Esophagus squamous epithelium (tissue), 5 donors: ENCODE data around the gene INSIG2. TPM values are rescaled to one million over a fixed set of nuclear protein-coding genes. Genes with fewer than 3 reads are reported as not detected.

Experiments used
- DNase-seq: peaks from one replicate; lab custom pipeline; 2025; lab: John Stamatoyannopoulos, UW
- H3K27ac ChIP-seq, 4 donors: fragments of 200-600 bp; sonication (generic); one replicate each; pipeline ENCODE4 v1.5.1; 2016 to 2019; ENCODE audit warnings: mild to moderate bottlenecking in 1 of 4
- H3K27me3 ChIP-seq, 4 donors: fragments of 200-600 bp; sonication (generic); 1 replicate in 3 of 4; 2 replicates in 1 of 4; pipeline versions ENCODE4 v1.5.1 to v1.6.0; 2017 to 2021; ENCODE audit warnings: antibody characterized with exemption in 1 of 4
- H3K36me3 ChIP-seq, 3 donors: fragments of 200-600 bp; sonication (generic); one replicate each; pipeline ENCODE4 v1.5.1; 2016 to 2019
- H3K4me1 ChIP-seq, 3 donors: fragments of 200-600 bp; sonication (generic); one replicate each; pipeline ENCODE4 v1.5.1; 2017 to 2019
- H3K4me3 ChIP-seq, 4 donors: fragments of 200-600 bp; sonication (generic); 1 replicate in 3 of 4; 2 replicates in 1 of 4; pipeline ENCODE4 v1.5.1; 2016 to 2019; ENCODE audit warnings: mild to moderate bottlenecking in 2 of 4, moderate library complexity in 1 of 4
- H3K9me3 ChIP-seq, 3 donors: fragments of 200-600 bp; sonication (generic); one replicate each; pipeline ENCODE4 v1.5.1; 2016 to 2019
- CTCF ChIP-seq, 6 experiments: fragments of 450-650 bp in 4 of 6; fragments of 200-600 bp in 2 of 6; sonication (generic) in 2 of 6; IDR thresholded peaks; one replicate each; pipeline ENCODE4 v1.5.1; 2016 to 2019; ENCODE audit warnings: antibody characterized with exemption in 6 of 6, mild to moderate bottlenecking in 4 of 6, moderate library complexity in 4 of 6
- POLR2A ChIP-seq, 4 donors: fragments of 450-650 bp; IDR thresholded peaks; one replicate each; pipeline ENCODE4 v1.6.1; 2017; ENCODE audit warnings: antibody characterized with exemption in 4 of 4, mild to moderate bottlenecking in 4 of 4, moderate library complexity in 3 of 4
- WGBS, 2 donors: methylation state at CpG; one replicate each; pipeline ENCODE4 v1.1.5; 2018; 5-methylcytosine and 5-hydroxymethylcytosine counted together
- intact Hi-C: fragments of 100-400 bp; cut with DNase I; formaldehyde crosslinking; loops from one replicate; pipeline ENCODE4 v1.15.0; 2022
- total RNA-seq, 4 donors: library from RNA; depleted of rRNA; stranded (reverse); fragments of >200 nt; gene quantifications; one replicate each; pipeline ENCODE4 v1.1.0, GENCODE V29; 2016
- donor health status: DM: yes; HTN: yes; CAD: no.

Gene INSIG2
- total RNA-seq, 4 donors from 2014 or later: 2.5 to 10.1 (median 6.5) TPM

GRCh38 chr2:118114863-118115262, 26.6 kb downstream of the INSIG2 start:
- H3K36me3 ChIP-seq: peaks cover 0 to 6% (median 0%) of the 10 kb centered on the region in 3 donors
- H3K4me3 ChIP-seq: no peak overlapping the region
- no peak for DNase-seq
- TF ChIP-seq POLR2A (IDR thresholded peaks at IDR 0.05) (no peak), CTCF (IDR thresholded peaks at IDR 0.05) (no peak)
- WGBS, 2 donors: 66 to 81% methylated on average over 2 of the region's 2 CpGs
- H3K27ac ChIP-seq: no peak overlapping the region
- H3K27me3 ChIP-seq: no peaks in the 10 kb centered on the region
- H3K9me3 ChIP-seq: no peaks in the 10 kb centered on the region
- H3K4me1 ChIP-seq: no peaks in the 10 kb centered on the region
- intact Hi-C loops: no loop called here

GRCh38 chr2:118115761-118116160, 27.5 kb downstream of the INSIG2 start:
- no peaks in the 10 kb centered on the region for H3K9me3 ChIP-seq
- 69 to 78% methylated on average over 4 of the region's 4 CpGs for WGBS, 2 donors
- no peak for DNase-seq
- H3K27ac ChIP-seq: no peak overlapping the region
- TF ChIP-seq CTCF (IDR thresholded peaks at IDR 0.05) (no peak), POLR2A (IDR thresholded peaks at IDR 0.05) (no peak)
- no peaks in the 10 kb centered on the region for H3K36me3 ChIP-seq
- intact Hi-C loops: no loop called here
- H3K4me3 ChIP-seq: no peak overlapping the region
- H3K4me1 ChIP-seq: no peaks in the 10 kb centered on the region
- H3K27me3 ChIP-seq: no peaks in the 10 kb centered on the region

- TF ChIP-seq POLR2A (IDR thresholded peaks at IDR 0.05) (no peak), CTCF (IDR thresholded peaks at IDR 0.05) (no peak)
- WGBS, 2 donors: 67 to 69% methylated on average over 5 of the region's 5 CpGs
- peaks cover 0 to 11% (median 4%) of the 10 kb centered on the region in 3 donors for H3K4me1 ChIP-seq
- H3K4me3 ChIP-seq: no peak overlapping the region
- no peaks in the 10 kb centered on the region for H3K9me3 ChIP-seq
- no peak overlapping the region for H3K27ac ChIP-seq
- H3K36me3 ChIP-seq: no peaks in the 10 kb centered on the region
- no peaks in the 10 kb centered on the region for H3K27me3 ChIP-seq
- no peak for DNase-seq
- intact Hi-C loops: no loop called here
Measured at GRCh38 chr2:118118479-118118878, 30.2 kb downstream of the INSIG2 start.

GRCh38 chr2:118119158-118119727, 31.0 kb downstream of the INSIG2 start:
- H3K36me3 ChIP-seq: no peaks in the 10 kb centered on the region
- no peak for DNase-seq
- H3K4me1 ChIP-seq: peaks cover 0 to 18% (median 9%) of the 10 kb centered on the region in 3 donors
- no peak for TF ChIP-seq POLR2A (IDR thresholded peaks at IDR 0.05)
- no peak for TF ChIP-seq CTCF (IDR thresholded peaks at IDR 0.05)
- H3K27ac ChIP-seq: no peak overlapping the region
- no peak overlapping the region for H3K4me3 ChIP-seq
- H3K9me3 ChIP-seq: no peaks in the 10 kb centered on the region
- H3K27me3 ChIP-seq: no peaks in the 10 kb centered on the region
- intact Hi-C loops: no loop called here
- WGBS, 2 donors: 36 to 46% methylated on average over 4 of the region's 4 CpGs

GRCh38 chr2:118119761-118120400, 31.6 kb downstream of the INSIG2 start:
- DNase-seq: no peak
- no peak for TF ChIP-seq CTCF (IDR thresholded peaks at IDR 0.05)
- no peak for TF ChIP-seq POLR2A (IDR thresholded peaks at IDR 0.05)
- intact Hi-C loops: no loop called here
- Histone ChIP-seq H3K9me3 (no peaks in the 10 kb centered on the region), H3K27ac (no peak overlapping the region), H3K4me3 (no peak overlapping the region), H3K36me3 (no peaks in the 10 kb centered on the region), H3K4me1 (peaks cover 0 to 21% (median 9%) of the 10 kb centered on the region in 3 donors), H3K27me3 (no peaks in the 10 kb centered on the region)
- 85 to 86% methylated on average over 8 of the region's 8 CpGs for WGBS, 2 donors
